GM23338 (cell line): ENCODE measurements around the gene PRSS33. TPM values are rescaled to one million over a fixed set of nuclear protein-coding genes. Genes with fewer than 3 reads are reported as not detected.

ENCODE experiments used
- CREB1 ChIP-seq: fragments of 250-450 bp; sonication (Bioruptor Pico); IDR thresholded peaks from 2 replicates; pipeline ENCODE4 v1.5.0; 2020; ENCODE audit warnings: low read depth, mild to moderate bottlenecking, moderate library complexity
- JUNB ChIP-seq: IDR thresholded peaks from one replicate; pipeline ENCODE4 v1.6.1; 2016; ENCODE audit warnings: antibody characterized with exemption; ENCODE audit not compliant: unreplicated experiment
- NANOG ChIP-seq: IDR thresholded peaks from 2 replicates; pipeline ENCODE4 v1.6.1; 2016; ENCODE audit warnings: antibody characterized with exemption, borderline replicate concordance
- POLR2AphosphoS5 ChIP-seq: IDR thresholded peaks from 2 replicates; pipeline ENCODE4 v1.6.1; 2016; ENCODE audit warnings: antibody characterized with exemption, low read depth
- STAT1 ChIP-seq: IDR thresholded peaks from one replicate; pipeline ENCODE4 v1.6.1; 2016; ENCODE audit warnings: antibody characterized with exemption; ENCODE audit not compliant: unreplicated experiment
- ZNF331 ChIP-seq: fragments of 250-450 bp; sonication (Bioruptor Pico); IDR thresholded peaks from 2 replicates; pipeline ENCODE4 v1.5.0; 2020; ENCODE audit warnings: low read depth, mild to moderate bottlenecking, moderate library complexity
- polyA plus RNA-seq: library from polyadenylated mRNA; unstranded; fragments of >200 nt; fragmentation: Nextera tagmentation; extraction: Ambion mirVana; gene quantifications from 2 replicates; pipeline ENCODE4 v1.2.1, GENCODE V29; 2016
- total RNA-seq: library from RNA; depleted of rRNA; stranded (reverse); fragments of >200 nt; shearing (Covaris generic); gene quantifications from 2 replicates; pipeline ENCODE4 v1.2.3, GENCODE V29; 2014
- TF ChIP-seq, protein P1 (sequence below): fragments of 250-450 bp; sonication (Bioruptor Pico); IDR thresholded peaks from 2 replicates; pipeline ENCODE4 v1.5.0; 2020; ENCODE audit warnings: mild to moderate bottlenecking, moderate library complexity
- TF ChIP-seq, protein P2 (sequence below), 2 experiments: fragments of 200-600 bp in 1 of 2; sonication (generic) in 1 of 2; conservative IDR thresholded peaks; 2 replicates each; pipeline versions ENCODE4 v1.5.1 to v1.6.1; 2016 to 2017; ENCODE audit warnings: antibody characterized with exemption in 2 of 2, low read depth in 2 of 2, mild to moderate bottlenecking in 2 of 2, moderate library complexity in 1 of 2

PRSS33 gene
- total and polyA plus RNA-seq, 2 experiments from 2014 or later, result 0.24 to 1.4 TPM

DNA sequence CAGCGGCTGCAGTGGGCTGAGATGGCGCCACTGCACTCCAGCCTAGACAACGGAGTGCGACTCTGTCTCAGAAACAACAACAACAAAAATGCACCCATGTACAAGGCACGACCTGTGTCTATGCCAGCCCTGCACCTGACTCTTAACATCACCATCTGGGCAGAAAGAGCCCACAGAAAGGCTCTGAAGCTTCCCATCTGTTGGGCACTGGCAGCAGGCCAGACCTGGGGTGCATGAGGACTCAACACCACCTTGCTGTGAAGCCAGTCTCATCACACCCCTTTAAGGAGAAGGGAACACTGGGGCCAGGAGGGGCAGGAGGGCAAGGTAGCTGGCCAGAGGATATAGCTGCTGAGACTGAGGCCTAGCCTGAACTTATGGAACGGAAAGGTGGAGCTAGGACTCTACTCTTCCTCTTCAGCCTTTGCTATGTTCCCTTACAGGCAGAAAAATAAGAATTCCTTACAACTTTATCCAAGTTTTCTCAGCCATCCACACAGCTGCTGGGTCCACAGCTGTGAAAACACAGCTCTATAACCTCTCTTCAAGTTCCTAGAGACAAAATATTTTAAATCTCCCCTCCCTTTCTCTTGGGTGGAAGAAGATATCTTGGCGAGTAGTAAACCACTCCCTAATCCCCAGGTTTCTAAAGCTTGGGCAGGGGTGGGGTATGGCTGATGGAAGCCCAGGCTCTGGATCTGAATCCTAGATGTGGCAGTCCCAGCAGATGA lies 13.0 kb downstream of the PRSS33 start (continued):
- TF ChIP-seq, protein P1, sequence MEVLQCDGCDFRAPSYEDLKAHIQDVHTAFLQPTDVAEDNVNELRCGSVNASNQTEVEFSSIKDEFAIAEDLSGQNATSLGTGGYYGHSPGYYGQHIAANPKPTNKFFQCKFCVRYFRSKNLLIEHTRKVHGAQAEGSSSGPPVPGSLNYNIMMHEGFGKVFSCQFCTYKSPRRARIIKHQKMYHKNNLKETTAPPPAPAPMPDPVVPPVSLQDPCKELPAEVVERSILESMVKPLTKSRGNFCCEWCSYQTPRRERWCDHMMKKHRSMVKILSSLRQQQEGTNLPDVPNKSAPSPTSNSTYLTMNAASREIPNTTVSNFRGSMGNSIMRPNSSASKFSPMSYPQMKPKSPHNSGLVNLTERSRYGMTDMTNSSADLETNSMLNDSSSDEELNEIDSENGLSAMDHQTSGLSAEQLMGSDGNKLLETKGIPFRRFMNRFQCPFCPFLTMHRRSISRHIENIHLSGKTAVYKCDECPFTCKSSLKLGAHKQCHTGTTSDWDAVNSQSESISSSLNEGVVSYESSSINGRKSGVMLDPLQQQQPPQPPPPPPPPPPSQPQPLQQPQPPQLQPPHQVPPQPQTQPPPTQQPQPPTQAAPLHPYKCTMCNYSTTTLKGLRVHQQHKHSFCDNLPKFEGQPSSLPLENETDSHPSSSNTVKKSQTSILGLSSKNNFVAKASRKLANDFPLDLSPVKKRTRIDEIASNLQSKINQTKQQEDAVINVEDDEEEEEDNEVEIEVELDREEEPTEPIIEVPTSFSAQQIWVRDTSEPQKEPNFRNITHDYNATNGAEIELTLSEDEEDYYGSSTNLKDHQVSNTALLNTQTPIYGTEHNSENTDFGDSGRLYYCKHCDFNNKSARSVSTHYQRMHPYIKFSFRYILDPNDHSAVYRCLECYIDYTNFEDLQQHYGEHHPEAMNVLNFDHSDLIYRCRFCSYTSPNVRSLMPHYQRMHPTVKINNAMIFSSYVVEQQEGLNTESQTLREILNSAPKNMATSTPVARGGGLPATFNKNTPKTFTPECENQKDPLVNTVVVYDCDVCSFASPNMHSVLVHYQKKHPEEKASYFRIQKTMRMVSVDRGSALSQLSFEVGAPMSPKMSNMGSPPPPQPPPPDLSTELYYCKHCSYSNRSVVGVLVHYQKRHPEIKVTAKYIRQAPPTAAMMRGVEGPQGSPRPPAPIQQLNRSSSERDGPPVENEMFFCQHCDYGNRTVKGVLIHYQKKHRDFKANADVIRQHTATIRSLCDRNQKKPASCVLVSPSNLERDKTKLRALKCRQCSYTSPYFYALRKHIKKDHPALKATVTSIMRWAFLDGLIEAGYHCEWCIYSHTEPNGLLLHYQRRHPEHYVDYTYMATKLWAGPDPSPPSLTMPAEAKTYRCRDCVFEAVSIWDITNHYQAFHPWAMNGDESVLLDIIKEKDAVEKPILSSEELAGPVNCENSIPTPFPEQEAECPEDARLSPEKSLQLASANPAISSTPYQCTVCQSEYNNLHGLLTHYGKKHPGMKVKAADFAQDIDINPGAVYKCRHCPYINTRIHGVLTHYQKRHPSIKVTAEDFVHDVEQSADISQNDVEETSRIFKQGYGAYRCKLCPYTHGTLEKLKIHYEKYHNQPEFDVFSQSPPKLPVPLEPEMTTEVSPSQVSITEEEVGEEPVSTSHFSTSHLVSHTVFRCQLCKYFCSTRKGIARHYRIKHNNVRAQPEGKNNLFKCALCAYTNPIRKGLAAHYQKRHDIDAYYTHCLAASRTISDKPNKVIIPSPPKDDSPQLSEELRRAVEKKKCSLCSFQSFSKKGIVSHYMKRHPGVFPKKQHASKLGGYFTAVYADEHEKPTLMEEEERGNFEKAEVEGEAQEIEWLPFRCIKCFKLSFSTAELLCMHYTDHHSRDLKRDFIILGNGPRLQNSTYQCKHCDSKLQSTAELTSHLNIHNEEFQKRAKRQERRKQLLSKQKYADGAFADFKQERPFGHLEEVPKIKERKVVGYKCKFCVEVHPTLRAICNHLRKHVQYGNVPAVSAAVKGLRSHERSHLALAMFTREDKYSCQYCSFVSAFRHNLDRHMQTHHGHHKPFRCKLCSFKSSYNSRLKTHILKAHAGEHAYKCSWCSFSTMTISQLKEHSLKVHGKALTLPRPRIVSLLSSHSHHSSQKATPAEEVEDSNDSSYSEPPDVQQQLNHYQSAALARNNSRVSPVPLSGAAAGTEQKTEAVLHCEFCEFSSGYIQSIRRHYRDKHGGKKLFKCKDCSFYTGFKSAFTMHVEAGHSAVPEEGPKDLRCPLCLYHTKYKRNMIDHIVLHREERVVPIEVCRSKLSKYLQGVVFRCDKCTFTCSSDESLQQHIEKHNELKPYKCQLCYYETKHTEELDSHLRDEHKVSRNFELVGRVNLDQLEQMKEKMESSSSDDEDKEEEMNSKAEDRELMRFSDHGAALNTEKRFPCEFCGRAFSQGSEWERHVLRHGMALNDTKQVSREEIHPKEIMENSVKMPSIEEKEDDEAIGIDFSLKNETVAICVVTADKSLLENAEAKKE (CRISPR knock-in tag), result no peak
- TF ChIP-seq, protein P2, sequence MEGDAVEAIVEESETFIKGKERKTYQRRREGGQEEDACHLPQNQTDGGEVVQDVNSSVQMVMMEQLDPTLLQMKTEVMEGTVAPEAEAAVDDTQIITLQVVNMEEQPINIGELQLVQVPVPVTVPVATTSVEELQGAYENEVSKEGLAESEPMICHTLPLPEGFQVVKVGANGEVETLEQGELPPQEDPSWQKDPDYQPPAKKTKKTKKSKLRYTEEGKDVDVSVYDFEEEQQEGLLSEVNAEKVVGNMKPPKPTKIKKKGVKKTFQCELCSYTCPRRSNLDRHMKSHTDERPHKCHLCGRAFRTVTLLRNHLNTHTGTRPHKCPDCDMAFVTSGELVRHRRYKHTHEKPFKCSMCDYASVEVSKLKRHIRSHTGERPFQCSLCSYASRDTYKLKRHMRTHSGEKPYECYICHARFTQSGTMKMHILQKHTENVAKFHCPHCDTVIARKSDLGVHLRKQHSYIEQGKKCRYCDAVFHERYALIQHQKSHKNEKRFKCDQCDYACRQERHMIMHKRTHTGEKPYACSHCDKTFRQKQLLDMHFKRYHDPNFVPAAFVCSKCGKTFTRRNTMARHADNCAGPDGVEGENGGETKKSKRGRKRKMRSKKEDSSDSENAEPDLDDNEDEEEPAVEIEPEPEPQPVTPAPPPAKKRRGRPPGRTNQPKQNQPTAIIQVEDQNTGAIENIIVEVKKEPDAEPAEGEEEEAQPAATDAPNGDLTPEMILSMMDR (conservative IDR thresholded peaks at IDR 0.05; ENCODE audit: low read depth in 2 of 2), result no peak
- TF ChIP-seq CREB1 (no peak), JUNB (no peak), ZNF331 (CRISPR knock-in tag) (no peak), POLR2AphosphoS5 (no peak), NANOG (no peak), STAT1 (no peak)
